Body of pancreas (tissue), 4 donors: ENCODE results near the gene PHKB. TPM values are rescaled to one million over a fixed set of nuclear protein-coding genes. Genes with fewer than 3 reads are reported as not detected.
"Not testable (repeated sequence)": the region's sequence is repeated elsewhere in the genome, so short reads cannot be mapped to it uniquely, and the experiment has no call there.

Source experiments
- ATAC-seq: fragments of 150-250 bp; one replicate; pipeline ENCODE4 v1.9.1; 2016
- DNase-seq, 4 donors: peaks; one replicate each; pipeline ENCODE4 v3.0.0-alpha.2; 2019
- H3K27ac ChIP-seq, 4 donors: fragments of 200-600 bp; sonication (generic); 1 replicate in 3 of 4; 2 replicates in 1 of 4; pipeline versions ENCODE4 v1.5.1 to v1.6.1; 2016 to 2019; ENCODE audit warnings: mild to moderate bottlenecking in 1 of 4, mixed read lengths in 1 of 4, moderate library complexity in 1 of 4
- H3K27me3 ChIP-seq, 2 donors: fragments of 200-600 bp; sonication (generic); one replicate each; pipeline ENCODE4 v1.6.0; 2016; ENCODE audit warnings: mild to moderate bottlenecking in 1 of 2
- H3K36me3 ChIP-seq, 2 donors: fragments of 200-600 bp; sonication (generic); replicated peaks in 1 of 2; 2 replicates each; pipeline ENCODE4 v1.5.1; 2016; ENCODE audit warnings: low read depth in 2 of 2; ENCODE audit not compliant: insufficient read depth in 1 of 2
- H3K4me1 ChIP-seq: fragments of 200-600 bp; sonication (generic); one replicate; pipeline ENCODE4 v1.6.0; 2016
- H3K4me3 ChIP-seq, 2 donors: fragments of 200-600 bp; sonication (generic); 1 replicate in 1 of 2; 2 replicates in 1 of 2; pipeline ENCODE4 v1.5.1; 2016 to 2019
- H3K9me3 ChIP-seq, 3 donors: fragments of 200-600 bp; sonication (generic); 1 replicate in 2 of 3; 2 replicates in 1 of 3; pipeline ENCODE4 v1.5.1; 2016
- CTCF ChIP-seq, 7 experiments: fragments of 450-650 bp in 4 of 7; fragments of 200-600 bp in 3 of 7; sonication (generic) in 3 of 7; IDR thresholded peaks; one replicate each; pipeline ENCODE4 v1.5.1; 2016 to 2019; ENCODE audit warnings: antibody characterized with exemption in 7 of 7
- POLR2A ChIP-seq, 3 donors: fragments of 450-650 bp; IDR thresholded peaks; one replicate each; pipeline ENCODE4 v1.6.1; 2016; ENCODE audit warnings: antibody characterized with exemption in 3 of 3, mild to moderate bottlenecking in 2 of 3
- WGBS, 2 donors: methylation state at CpG; one replicate each; pipeline ENCODE4 v1.1.5; 2017; 5-methylcytosine and 5-hydroxymethylcytosine counted together
- intact Hi-C: fragments of 100-400 bp; cut with DNase I; formaldehyde crosslinking; loops from one replicate; pipeline ENCODE4 v1.15.1; 2023
- total RNA-seq, 2 donors: library from RNA; depleted of rRNA; stranded (reverse); fragments of >200 nt; gene quantifications; one replicate each; pipeline ENCODE4 v1.1.0, GENCODE V29; 2016

The PHKB gene
- total RNA-seq, 2 donors from 2014 or later = 41.5 to 72.5 TPM

GRCh38 chr16:47461598-47462266, 601 bp downstream of the PHKB start:
- Histone ChIP-seq H3K9me3 (no peaks in the 10 kb centered on the region), H3K4me1 (peaks cover 39% of the 10 kb centered on the region), H3K27me3 (no peaks in the 10 kb centered on the region), H3K27ac (peak overlapping the region; percentile 94 to 99 (median 98)), H3K4me3 (peak overlapping the region; percentile 76 to 81), H3K36me3 (no peaks in the 10 kb centered on the region)
- 0% methylated on average over 17 of the region's 17 CpGs for WGBS, 2 donors
- intact Hi-C loops = no loop called here
- ATAC-seq (peak; percentile 65), DNase-seq (peak; percentile 27 to 68 (median 36))
- TF ChIP-seq CTCF (IDR thresholded peaks at IDR 0.05) (peak in 1 of 7 experiments; percentile 15), POLR2A (IDR thresholded peaks at IDR 0.05) (no peak)

DNA sequence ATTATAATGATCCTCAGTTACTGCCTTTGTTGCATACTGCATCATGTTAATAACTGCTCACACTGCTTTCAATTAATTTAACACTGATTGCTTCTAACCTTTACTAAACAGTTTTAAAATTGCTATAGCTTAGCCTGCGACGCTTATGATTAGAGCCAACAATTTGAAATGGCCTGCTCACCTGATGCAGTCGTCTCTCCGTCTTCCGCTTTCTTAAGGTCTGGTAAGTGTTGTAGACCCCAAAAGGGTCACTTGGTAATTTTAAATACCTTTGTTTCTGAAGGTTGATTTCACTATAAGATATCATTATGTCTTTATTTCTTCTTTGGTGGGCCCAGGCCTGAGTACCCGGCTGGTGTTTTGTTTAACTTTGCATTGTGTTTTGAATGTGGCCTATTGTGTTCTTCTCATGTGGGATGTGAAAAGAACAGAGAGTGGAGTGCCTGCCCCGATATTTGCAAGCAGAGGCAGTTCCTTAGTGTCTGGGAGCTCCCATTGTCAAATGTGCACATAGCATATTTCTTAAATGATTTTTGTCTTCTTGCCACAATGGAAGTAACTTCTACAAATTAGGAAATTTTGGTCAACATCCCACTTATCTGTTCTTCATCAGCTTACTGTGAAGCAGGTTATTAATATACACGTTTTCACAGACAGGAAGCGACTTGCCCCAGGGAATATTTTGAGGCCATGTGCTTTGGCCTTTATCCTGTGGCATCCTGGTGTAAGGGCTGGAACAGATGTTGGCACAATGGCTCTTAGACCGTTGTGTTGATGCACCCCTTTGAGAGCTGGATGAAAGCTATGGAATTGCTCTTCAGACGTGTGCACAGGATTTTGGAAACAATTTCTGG, 2.9 kb downstream of the PHKB start:
- no peak overlapping the region for H3K27ac ChIP-seq
- no peak overlapping the region for H3K4me3 ChIP-seq
- no peaks in the 10 kb centered on the region for H3K27me3 ChIP-seq
- H3K36me3 ChIP-seq = no peaks in the 10 kb centered on the region
- WGBS, 2 donors = 77 to 84% methylated on average over 11 of the region's 11 CpGs
- ATAC-seq (no peak), DNase-seq (no peak)
- intact Hi-C loops = no loop called here
- peaks cover 49% of the 10 kb centered on the region for H3K4me1 ChIP-seq
- no peaks in the 10 kb centered on the region for H3K9me3 ChIP-seq
- TF ChIP-seq POLR2A (IDR thresholded peaks at IDR 0.05) (no peak), CTCF (IDR thresholded peaks at IDR 0.05) (no peak)

DNA sequence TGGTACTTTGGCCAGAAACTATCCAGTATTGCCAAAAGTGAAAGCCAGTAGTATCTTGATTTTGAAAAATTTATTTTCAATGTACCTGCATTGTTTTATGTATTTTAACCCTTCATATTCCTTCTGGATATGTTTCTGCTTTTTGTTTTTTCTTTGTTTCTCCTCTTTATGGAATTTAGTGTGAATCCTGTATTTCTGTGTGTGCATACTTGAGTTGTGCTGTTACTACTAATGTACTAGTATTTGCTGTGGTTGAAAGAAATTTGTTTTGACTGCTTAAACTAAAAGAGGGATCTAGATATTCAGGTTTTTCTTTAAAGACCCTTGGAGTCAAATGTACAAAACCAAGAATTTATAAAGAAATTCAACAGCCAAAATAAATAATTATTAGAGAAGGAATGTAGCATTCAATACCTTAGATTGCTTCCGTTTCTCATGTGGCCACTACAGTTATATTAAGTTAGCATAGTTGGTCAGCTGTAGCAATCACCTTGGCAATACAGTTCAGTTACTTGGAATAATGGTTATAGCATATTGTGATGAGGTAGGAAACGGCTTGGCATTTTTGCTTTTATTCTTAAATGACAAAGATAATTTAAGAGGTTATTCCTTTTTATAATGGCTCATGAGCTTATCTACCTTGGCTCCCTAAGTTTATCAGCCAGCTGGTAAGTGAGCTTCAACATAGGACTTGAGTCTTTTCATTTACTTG, 4.9 kb downstream of the PHKB start:
- TF ChIP-seq POLR2A (IDR thresholded peaks at IDR 0.05) = no peak
- no peak for TF ChIP-seq CTCF (IDR thresholded peaks at IDR 0.05)
- 79 to 83% methylated on average over 2 of the region's 2 CpGs for WGBS, 2 donors

GRCh38 chr16:47467501-47467900, 6.4 kb downstream of the PHKB start:
- DNase-seq (no peak), ATAC-seq (no peak)
- Histone ChIP-seq H3K4me3 (no peak overlapping the region), H3K36me3 (no peaks in the 10 kb centered on the region), H3K27ac (no peak overlapping the region), H3K27me3 (no peaks in the 10 kb centered on the region), H3K9me3 (no peaks in the 10 kb centered on the region), H3K4me1 (peaks cover 32% of the 10 kb centered on the region)
- WGBS, 2 donors = 89 to 98% methylated on average over 2 of the region's 2 CpGs
- intact Hi-C loops = no loop called here
- TF ChIP-seq CTCF (IDR thresholded peaks at IDR 0.05) (no peak), POLR2A (IDR thresholded peaks at IDR 0.05) (no peak)

More for the DNA sequence above, 4.9 kb downstream of the PHKB start:
- Histone ChIP-seq H3K36me3 (no peaks in the 10 kb centered on the region), H3K4me1 (peaks cover 37% of the 10 kb centered on the region), H3K27me3 (no peaks in the 10 kb centered on the region), H3K9me3 (no peaks in the 10 kb centered on the region), H3K27ac (no peak overlapping the region), H3K4me3 (no peak overlapping the region)
- ATAC-seq (no peak), DNase-seq (no peak)
- intact Hi-C loops = no loop called here

GRCh38 chr16:47468070-47468689, 7.0 kb downstream of the PHKB start:
- H3K9me3 ChIP-seq, H3K4me3 ChIP-seq, H3K27ac ChIP-seq, ATAC-seq, intact Hi-C loops, DNase-seq, H3K36me3 ChIP-seq, H3K27me3 ChIP-seq: not testable (repeated sequence)
- peaks cover 26% of the 10 kb centered on the region for H3K4me1 ChIP-seq
- WGBS, 2 donors = 95 to 99% methylated on average over 7 of the region's 7 CpGs
